Measurements from ENCODE around the gene RPUSD3. TPM values are rescaled to one million over a fixed set of nuclear protein-coding genes. Genes with fewer than 3 reads are reported as not detected.
A peak's percentile ranks its signal among the peaks of the same experiment; 100 is the strongest.

RPUSD3 gene
- total and polyA plus RNA-seq, 9 of the 15 experiments (the other 6 are each of a cell fraction or from before 2014, with no cell fraction given) = 13.8 to 99.0 (median 59.3) TPM

DNA sequence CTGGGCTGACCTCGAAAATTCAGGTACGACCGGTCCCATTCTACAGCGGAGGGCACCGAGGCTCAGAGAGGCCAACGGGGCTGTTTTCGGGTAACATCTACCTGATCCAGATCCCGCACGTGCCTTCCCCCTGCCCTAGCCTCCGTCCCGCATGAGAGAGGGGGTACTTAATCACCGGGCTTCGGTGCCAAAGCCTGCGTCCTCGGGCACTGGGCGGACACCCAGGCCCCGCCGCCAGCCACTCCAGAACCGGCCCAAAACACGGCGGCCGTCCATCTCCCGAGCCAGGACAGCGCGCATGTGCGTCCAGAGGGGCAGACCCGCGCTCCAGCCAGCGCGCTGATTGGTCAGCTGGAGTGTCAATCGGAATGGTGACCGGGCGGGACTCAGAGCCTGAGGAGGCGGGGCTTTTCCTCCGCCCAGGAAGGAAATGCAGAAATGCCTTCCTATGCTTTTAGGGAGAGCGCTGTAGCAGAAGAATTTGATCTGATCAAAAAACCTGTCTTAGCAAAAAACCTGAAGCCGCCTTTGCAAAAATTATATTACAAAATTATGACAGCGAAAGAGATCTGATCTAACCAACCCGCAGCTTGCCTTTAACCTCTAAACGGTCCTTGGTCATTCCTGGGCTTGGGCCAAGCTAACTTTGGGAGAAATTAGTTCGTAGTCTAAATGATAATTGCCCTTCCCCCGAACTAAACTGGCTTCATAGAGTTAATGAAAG is at the start of gene RPUSD3 (continued):
- TF ChIP-seq SMARCA4 (IDR thresholded peaks at IDR 0.05) (peak; percentile 36; the same call in 1 of the 2 replicates), GATA2 (CRISPR knock-in tag; IDR thresholded peaks at IDR 0.05) (no peak), TOE1 (IDR thresholded peaks at IDR 0.05; ENCODE audit: borderline replicate concordance) (peak; percentile 28; the same call in 1 of the 2 replicates), TOE1 (CRISPR knock-in tag; IDR thresholded peaks at IDR 0.05; ENCODE audit: borderline replicate concordance, low read depth) (no peak), STAT6 (CRISPR knock-in tag; IDR thresholded peaks at IDR 0.05) (peak; percentile 23; the same call in 1 of the 2 replicates), PHF8 (IDR thresholded peaks at IDR 0.05; ENCODE audit: borderline replicate concordance, low read length) (peak; percentile 93), NR2C1 (IDR thresholded peaks at IDR 0.05) (no peak), NR2C1 (tag; IDR thresholded peaks at IDR 0.05) (peak; percentile 44; the same call in 1 of the 2 replicates), ZBTB11 (CRISPR knock-in tag; IDR thresholded peaks at IDR 0.05) (peak in 1 of 3 experiments; percentile 44; a peak in 1 of 6 replicates), SMAD4 (CRISPR knock-in tag; conservative IDR thresholded peaks at IDR 0.05) (peak; percentile 12; the same call in 1 of the 2 replicates), IFI16 (CRISPR knock-in tag; IDR thresholded peaks at IDR 0.05) (no peak), OTX1 (CRISPR knock-in tag; IDR thresholded peaks at IDR 0.05) (no peak), NFRKB (IDR thresholded peaks at IDR 0.05; ENCODE audit: low read depth) (peak; percentile 79), SMAD1 (IDR thresholded peaks at IDR 0.05; ENCODE audit: low read depth, low read length, partially characterized antibody) (peak; percentile 18)
- TF ChIP-seq, protein P1, sequence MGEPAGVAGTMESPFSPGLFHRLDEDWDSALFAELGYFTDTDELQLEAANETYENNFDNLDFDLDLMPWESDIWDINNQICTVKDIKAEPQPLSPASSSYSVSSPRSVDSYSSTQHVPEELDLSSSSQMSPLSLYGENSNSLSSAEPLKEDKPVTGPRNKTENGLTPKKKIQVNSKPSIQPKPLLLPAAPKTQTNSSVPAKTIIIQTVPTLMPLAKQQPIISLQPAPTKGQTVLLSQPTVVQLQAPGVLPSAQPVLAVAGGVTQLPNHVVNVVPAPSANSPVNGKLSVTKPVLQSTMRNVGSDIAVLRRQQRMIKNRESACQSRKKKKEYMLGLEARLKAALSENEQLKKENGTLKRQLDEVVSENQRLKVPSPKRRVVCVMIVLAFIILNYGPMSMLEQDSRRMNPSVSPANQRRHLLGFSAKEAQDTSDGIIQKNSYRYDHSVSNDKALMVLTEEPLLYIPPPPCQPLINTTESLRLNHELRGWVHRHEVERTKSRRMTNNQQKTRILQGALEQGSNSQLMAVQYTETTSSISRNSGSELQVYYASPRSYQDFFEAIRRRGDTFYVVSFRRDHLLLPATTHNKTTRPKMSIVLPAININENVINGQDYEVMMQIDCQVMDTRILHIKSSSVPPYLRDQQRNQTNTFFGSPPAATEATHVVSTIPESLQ (CRISPR knock-in tag; IDR thresholded peaks at IDR 0.05) = no peak
- TF ChIP-seq, protein P2, sequence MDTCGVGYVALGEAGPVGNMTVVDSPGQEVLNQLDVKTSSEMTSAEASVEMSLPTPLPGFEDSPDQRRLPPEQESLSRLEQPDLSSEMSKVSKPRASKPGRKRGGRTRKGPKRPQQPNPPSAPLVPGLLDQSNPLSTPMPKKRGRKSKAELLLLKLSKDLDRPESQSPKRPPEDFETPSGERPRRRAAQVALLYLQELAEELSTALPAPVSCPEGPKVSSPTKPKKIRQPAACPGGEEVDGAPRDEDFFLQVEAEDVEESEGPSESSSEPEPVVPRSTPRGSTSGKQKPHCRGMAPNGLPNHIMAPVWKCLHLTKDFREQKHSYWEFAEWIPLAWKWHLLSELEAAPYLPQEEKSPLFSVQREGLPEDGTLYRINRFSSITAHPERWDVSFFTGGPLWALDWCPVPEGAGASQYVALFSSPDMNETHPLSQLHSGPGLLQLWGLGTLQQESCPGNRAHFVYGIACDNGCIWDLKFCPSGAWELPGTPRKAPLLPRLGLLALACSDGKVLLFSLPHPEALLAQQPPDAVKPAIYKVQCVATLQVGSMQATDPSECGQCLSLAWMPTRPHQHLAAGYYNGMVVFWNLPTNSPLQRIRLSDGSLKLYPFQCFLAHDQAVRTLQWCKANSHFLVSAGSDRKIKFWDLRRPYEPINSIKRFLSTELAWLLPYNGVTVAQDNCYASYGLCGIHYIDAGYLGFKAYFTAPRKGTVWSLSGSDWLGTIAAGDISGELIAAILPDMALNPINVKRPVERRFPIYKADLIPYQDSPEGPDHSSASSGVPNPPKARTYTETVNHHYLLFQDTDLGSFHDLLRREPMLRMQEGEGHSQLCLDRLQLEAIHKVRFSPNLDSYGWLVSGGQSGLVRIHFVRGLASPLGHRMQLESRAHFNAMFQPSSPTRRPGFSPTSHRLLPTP (IDR thresholded peaks at IDR 0.05; ENCODE audit: borderline replicate concordance, extremely low read depth, insufficient read length) = no peak

Data from K562 (cell line).